Activated naive CD8-positive, alpha-beta T cell treated with anti-CD3 and anti-CD28 coated beads for 36 hours (primary cell): ENCODE results near the gene B3GNT3. TPM values are rescaled to one million over a fixed set of nuclear protein-coding genes. Genes with fewer than 3 reads are reported as not detected.

Experiments
- DNase-seq: peaks from one replicate; pipeline ENCODE4 v3.0.0; 2021
- H3K27ac Mint-ChIP-seq: one replicate; pipeline ENCODE4 v1.8.0; 2022; ENCODE audit warnings: mild to moderate bottlenecking, moderate library complexity, mixed read lengths
- H3K27me3 Mint-ChIP-seq: one replicate; pipeline ENCODE4 v1.8.0; 2022; ENCODE audit warnings: mild to moderate bottlenecking, mixed read lengths
- H3K36me3 Mint-ChIP-seq: one replicate; pipeline ENCODE4 v1.8.0; 2021; ENCODE audit warnings: mild to moderate bottlenecking, mixed read lengths
- H3K4me1 Mint-ChIP-seq: one replicate; pipeline ENCODE4 v1.8.0; 2021; ENCODE audit warnings: mixed read lengths
- H3K4me3 Mint-ChIP-seq: one replicate; pipeline ENCODE4 v1.8.0; 2022; ENCODE audit warnings: mild to moderate bottlenecking, moderate library complexity, mixed read lengths
- H3K9me3 Mint-ChIP-seq: one replicate; pipeline ENCODE4 v1.8.0; 2022; ENCODE audit warnings: mixed read lengths
- total RNA-seq, 2 experiments: library from RNA; stranded (reverse); gene quantifications; one replicate each; pipeline ENCODE4 v1.2.3, GENCODE V29; 2021

B3GNT3 gene
- total RNA-seq, 2 experiments from 2014 or later, result not detected

DNA sequence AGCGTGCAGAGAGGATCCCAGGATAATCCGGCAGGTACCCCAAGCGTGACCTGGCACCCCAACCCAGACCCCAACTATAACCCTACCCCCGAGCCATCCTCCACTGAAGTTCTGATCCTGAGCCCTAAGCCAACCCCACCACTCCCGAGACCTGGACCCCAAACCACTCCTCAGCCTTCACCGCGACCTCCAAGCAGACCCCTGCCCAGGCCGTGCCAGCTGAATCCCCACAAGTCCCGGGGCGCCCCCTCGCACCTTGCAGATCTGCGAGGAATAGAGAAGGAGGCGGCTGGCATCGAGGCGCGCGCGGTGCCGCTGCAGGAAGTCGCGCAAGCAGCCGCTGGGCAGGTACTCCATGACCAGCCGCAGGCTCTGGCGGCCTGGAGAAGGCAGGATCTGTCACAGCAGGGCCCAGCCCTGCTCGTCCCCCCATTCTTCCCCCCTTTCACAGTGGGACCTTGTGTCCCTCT, 36.5 kb downstream of the B3GNT3 start:
- H3K27me3 Mint-ChIP-seq, result no peaks in the 10 kb centered on the region
- no peak for DNase-seq
- peaks cover 3% of the 10 kb centered on the region for H3K9me3 Mint-ChIP-seq
- H3K27ac Mint-ChIP-seq, result no peak overlapping the region
- H3K36me3 Mint-ChIP-seq, result peaks cover 64% of the 10 kb centered on the region
- H3K4me1 Mint-ChIP-seq, result peaks cover 3% of the 10 kb centered on the region
- H3K4me3 Mint-ChIP-seq, result no peak overlapping the region

DNA sequence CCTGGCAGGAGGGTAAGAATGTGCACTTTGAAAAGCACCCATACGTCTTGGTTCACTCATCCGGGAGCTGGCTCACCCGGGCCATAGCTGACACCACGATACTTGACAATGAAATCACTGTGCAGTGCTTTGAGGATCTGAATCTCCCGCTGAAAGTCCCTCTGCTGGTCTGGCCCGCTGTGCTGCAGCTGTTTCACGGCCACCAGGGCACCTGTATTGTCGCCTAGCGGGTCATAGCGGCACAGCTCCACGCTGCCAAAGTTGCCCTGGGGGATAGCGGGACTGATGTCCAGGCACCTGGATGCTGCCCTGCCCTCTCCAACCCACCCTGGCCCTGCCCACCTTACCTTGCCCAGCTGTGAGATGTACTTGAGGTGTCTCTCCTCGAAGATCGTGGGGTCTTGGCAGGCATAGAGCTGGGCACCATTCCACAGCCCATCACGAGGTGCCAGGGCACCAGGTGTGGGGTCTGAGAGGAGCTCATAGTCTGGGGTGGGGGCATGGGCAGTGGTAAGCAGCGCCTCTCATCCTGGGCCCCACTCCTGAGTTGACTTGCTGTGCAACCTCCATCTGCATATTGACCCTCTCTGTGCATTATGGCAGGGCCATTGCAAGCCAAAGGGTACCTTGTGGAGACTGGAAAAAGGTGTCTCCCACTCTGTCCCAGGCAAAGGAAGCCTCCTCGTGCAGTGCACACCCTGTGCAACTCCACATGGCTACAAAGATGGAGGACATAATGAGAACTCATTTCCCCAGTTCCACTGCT, 37.7 kb downstream of the B3GNT3 start:
- Mint-ChIP-seq H3K4me1 (peaks cover 3% of the 10 kb centered on the region), H3K36me3 (peaks cover 62% of the 10 kb centered on the region), H3K9me3 (peaks cover 3% of the 10 kb centered on the region), H3K4me3 (no peak overlapping the region), H3K27me3 (no peaks in the 10 kb centered on the region), H3K27ac (no peak overlapping the region)
- no peak for DNase-seq

- no peak overlapping the region for H3K27ac Mint-ChIP-seq
- H3K4me1 Mint-ChIP-seq, result peaks cover 4% of the 10 kb centered on the region
- no peaks in the 10 kb centered on the region for H3K27me3 Mint-ChIP-seq
- H3K9me3 Mint-ChIP-seq, result peaks cover 3% of the 10 kb centered on the region
- H3K36me3 Mint-ChIP-seq, result peaks cover 62% of the 10 kb centered on the region
- DNase-seq, result no peak
- H3K4me3 Mint-ChIP-seq, result no peak overlapping the region
Measured at GRCh38 chr19:17834350-17835181, 39.6 kb downstream of the B3GNT3 start.

- peaks cover 3% of the 10 kb centered on the region for H3K9me3 Mint-ChIP-seq
Measured at GRCh38 chr19:17835182-17836006, 40.5 kb downstream of the B3GNT3 start.

DNA sequence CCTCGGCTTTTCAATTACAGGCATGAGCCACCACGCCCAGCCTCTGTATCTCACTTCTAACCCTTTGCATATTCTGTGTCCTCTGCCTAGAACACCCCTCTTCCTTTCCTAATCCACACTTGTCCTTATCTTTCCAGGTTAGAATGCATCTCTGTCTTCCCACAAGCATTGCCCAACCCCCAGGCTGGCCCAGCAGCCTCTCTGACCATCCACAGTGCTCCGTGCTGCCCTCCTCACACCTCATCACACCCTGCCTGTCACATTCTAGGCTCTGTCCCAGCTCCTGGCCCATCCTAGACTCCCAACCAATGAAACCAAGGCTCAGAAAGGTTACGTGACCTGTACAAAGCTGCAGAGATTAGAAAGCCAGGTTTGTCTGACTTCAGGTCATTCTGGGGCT, 41.6 kb downstream of the B3GNT3 start:
- Mint-ChIP-seq H3K36me3 (peaks cover 52% of the 10 kb centered on the region), H3K27ac (peak overlapping the region; percentile 1), H3K9me3 (peaks cover 3% of the 10 kb centered on the region), H3K4me1 (peaks cover 7% of the 10 kb centered on the region), H3K27me3 (no peaks in the 10 kb centered on the region), H3K4me3 (no peak overlapping the region)
- DNase-seq, result no peak

More at GRCh38 chr19:17835182-17836006, 40.5 kb downstream of the B3GNT3 start:
- no peak for DNase-seq
- H3K27me3 Mint-ChIP-seq, result no peaks in the 10 kb centered on the region
- peaks cover 4% of the 10 kb centered on the region for H3K4me1 Mint-ChIP-seq
- H3K4me3 Mint-ChIP-seq, result no peak overlapping the region
- H3K36me3 Mint-ChIP-seq, result peaks cover 56% of the 10 kb centered on the region
- peak overlapping the region; percentile 38 for H3K27ac Mint-ChIP-seq

- Mint-ChIP-seq H3K4me1 (peaks cover 7% of the 10 kb centered on the region), H3K27ac (peak overlapping the region; percentile 70), H3K36me3 (peaks cover 44% of the 10 kb centered on the region), H3K4me3 (no peak overlapping the region), H3K27me3 (no peaks in the 10 kb centered on the region), H3K9me3 (no peaks in the 10 kb centered on the region)
- DNase-seq, result no peak
Measured at GRCh38 chr19:17837972-17838371, 43.0 kb downstream of the B3GNT3 start.

DNA sequence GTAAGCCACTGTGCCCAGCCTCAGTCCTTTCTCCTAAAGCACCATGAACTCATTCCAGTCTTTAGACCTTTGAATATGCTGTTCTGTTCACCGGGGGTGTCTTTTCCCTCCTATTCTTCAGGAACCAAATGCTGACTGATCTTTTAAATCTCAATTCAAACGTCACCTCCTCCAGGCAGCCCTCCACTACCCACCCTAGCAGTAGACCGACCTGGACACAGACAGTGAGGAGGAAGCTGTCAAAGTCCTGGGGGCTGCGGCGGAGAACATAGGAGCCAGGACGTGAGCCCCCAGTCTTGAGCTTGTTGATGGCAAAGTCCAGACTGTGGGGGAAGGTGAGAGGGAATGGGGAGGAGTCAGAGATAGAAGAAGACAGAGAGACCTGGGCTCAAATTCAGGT, 45.1 kb downstream of the B3GNT3 start:
- no peak overlapping the region for H3K27ac Mint-ChIP-seq
- peaks cover 52% of the 10 kb centered on the region for H3K36me3 Mint-ChIP-seq
- peaks cover 20% of the 10 kb centered on the region for H3K4me1 Mint-ChIP-seq
- H3K9me3 Mint-ChIP-seq, result no peaks in the 10 kb centered on the region
- H3K27me3 Mint-ChIP-seq, result no peaks in the 10 kb centered on the region
- H3K4me3 Mint-ChIP-seq, result no peak overlapping the region
- no peak for DNase-seq

DNA sequence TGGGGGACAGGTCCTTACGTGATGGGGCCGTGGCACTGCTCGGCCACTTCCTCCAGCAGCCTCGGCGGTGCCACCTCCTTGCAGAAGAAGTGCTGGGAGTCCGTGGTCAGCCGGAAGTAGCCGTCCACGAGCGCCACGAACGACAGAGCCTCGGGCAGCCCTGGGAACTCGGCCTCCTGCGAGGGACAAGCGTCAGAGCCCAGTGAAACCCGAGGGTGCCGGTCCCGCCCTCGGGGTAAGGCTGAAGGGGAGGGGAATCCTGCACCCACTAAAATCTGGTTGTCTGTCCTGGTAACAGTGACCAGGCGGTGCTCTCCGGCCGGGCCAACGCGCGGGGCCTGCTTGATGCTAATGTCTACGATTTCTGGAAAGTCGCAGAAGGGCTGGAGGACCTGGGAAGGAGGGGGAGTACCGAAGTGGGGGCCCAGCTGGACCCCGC, 46.5 kb downstream of the B3GNT3 start:
- Mint-ChIP-seq H3K9me3 (no peaks in the 10 kb centered on the region), H3K27ac (no peak overlapping the region), H3K36me3 (peaks cover 52% of the 10 kb centered on the region)

DNA sequence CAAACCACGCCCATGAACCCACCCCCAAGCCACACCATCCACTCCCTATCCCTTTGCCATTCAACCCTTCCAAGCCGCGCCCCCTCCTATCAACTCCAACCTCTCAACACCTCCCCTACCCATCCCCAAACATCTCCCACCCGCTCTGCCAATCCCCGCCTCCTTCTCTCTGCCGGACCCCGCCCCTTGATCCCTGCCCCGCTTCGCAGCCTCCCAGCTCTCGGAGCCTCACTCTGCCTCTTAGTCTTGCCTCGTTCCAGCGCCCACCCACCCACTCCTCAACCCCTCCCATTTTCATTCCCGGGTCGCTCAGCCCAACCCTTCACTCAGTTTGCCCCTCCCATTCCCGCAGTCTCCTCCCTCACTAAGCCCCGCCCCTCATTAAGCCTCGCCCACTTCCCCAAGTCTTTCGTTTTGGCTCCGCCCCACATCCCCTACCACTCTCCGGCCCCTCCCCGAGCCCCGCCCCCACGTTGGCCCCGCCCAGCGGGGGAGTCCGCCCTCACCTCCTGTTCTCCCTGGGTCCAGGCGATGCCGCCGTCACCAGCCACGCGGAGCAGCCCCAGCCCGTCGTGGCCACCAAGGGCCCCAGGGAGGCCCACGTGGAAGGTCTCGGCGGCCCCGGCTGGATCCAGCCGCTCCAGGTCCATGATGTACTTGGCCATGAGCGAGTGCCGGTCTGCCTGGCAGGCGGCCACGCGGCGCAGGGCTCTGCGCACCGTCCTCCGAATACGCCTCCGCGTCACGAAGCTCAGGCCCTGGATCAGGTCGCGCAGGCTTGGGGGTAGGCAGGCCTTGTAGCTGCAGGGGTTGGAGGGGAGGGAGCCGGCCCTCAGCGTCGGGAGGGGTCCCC, 47.1 kb downstream of the B3GNT3 start:
- DNase-seq, result peak; percentile 65
- Mint-ChIP-seq H3K4me1 (peaks cover 31% of the 10 kb centered on the region), H3K36me3 (peaks cover 51% of the 10 kb centered on the region), H3K27ac (no peak overlapping the region), H3K27me3 (no peaks in the 10 kb centered on the region), H3K9me3 (no peaks in the 10 kb centered on the region), H3K4me3 (no peak overlapping the region)

More for the DNA sequence above, 46.5 kb downstream of the B3GNT3 start:
- no peak for DNase-seq
- H3K27me3 Mint-ChIP-seq, result no peaks in the 10 kb centered on the region
- no peak overlapping the region for H3K4me3 Mint-ChIP-seq
- H3K4me1 Mint-ChIP-seq, result peaks cover 30% of the 10 kb centered on the region

DNA sequence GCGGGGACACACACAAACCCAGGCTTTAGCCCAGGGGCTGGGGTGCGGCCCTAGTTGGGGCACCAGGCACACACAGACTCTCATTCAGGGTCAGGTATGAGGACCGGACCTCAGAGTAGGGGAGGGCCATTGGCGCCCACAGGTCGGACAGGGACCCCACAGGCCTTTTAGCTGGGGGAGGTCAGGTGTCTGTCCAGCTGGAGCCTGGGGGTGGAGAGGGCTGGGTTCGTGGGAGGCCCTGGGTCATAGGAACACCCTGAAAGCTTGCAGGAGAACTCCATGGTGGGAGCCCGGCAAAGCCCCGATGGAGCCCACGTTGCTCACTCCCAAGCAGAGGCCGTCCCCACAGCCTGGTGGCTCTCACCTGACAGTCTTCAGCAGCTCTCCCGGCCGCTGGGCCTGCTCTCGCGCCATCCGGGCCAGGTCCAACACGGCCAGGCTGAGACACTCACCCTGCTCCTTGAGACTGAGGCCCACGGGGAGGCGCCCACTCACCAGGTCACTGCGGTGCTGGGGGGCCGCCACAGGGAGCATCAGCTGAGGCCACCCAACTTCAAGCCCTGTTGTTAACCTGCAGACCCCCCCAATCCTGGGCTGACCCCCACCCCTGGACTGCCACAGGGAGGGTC, 47.8 kb downstream of the B3GNT3 start:
- Mint-ChIP-seq H3K4me3 (no peak overlapping the region), H3K4me1 (peaks cover 33% of the 10 kb centered on the region), H3K9me3 (no peaks in the 10 kb centered on the region), H3K36me3 (peaks cover 50% of the 10 kb centered on the region), H3K27me3 (no peaks in the 10 kb centered on the region), H3K27ac (no peak overlapping the region)
- no peak for DNase-seq

GRCh38 chr19:17843292-17843827, 48.4 kb downstream of the B3GNT3 start:
- H3K4me1 Mint-ChIP-seq, result peaks cover 35% of the 10 kb centered on the region
- peak overlapping the region; percentile 45 for H3K27ac Mint-ChIP-seq
- DNase-seq, result no peak
- H3K4me3 Mint-ChIP-seq, result no peak overlapping the region
- H3K9me3 Mint-ChIP-seq, result no peaks in the 10 kb centered on the region
- no peaks in the 10 kb centered on the region for H3K27me3 Mint-ChIP-seq
- H3K36me3 Mint-ChIP-seq, result peaks cover 46% of the 10 kb centered on the region

DNA sequence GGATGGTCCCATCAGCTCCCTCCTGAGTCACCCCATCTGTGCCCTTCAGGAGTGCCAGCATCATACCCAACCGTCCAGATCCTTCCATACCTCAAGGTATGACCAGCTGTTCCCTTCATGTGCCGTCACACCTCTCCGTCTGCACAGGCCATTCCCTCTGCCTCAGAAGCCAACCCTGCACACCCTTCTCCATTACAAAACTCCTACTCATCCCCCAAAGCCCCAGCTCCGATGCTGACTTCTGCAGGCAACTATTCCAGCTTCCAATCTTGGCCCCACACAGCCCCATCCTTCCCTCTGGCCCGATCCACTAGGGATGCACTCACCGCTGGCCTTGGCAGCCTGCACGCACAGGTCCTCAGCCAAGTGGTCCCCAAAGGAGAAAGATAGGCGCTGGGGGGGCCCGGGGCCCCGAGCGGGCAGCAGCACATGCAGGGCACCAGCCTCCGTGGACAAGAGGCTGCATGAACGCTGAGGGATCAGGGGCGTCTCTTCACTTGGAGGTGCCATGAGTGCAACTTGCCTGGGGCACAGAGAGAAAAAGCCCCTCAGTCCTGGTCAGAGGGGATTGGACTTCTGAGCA, 49.1 kb downstream of the B3GNT3 start:
- Mint-ChIP-seq H3K9me3 (no peaks in the 10 kb centered on the region), H3K4me1 (peaks cover 42% of the 10 kb centered on the region), H3K27me3 (no peaks in the 10 kb centered on the region), H3K36me3 (peaks cover 44% of the 10 kb centered on the region), H3K4me3 (peak overlapping the region; percentile 18), H3K27ac (peak overlapping the region; percentile 51)
- no peak for DNase-seq

DNA sequence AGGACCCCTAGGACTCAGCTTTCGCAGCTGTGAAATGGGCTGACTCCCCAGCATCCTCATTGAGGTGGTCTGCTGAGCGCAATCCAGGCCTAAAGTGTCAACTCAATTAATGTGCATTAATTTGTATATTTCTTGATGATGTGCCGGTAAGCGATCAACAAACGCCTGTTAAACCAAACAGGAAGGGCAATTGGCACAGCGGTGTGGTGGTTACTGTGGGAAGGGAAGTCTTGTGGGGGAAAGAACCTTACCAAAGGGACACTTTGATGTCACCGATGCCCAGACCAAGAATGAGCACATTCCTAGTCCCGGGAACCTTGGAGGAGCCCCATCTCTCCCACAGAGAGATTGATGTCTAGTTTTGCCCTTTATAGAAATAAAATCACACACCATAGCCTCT, 51.2 kb downstream of the B3GNT3 start:
- DNase-seq, result no peak
- Mint-ChIP-seq H3K27me3 (no peaks in the 10 kb centered on the region), H3K4me3 (peak overlapping the region; percentile 88), H3K27ac (peak overlapping the region; percentile 94), H3K9me3 (no peaks in the 10 kb centered on the region), H3K4me1 (peaks cover 51% of the 10 kb centered on the region), H3K36me3 (peaks cover 41% of the 10 kb centered on the region)
